GM19240 (cell line): ENCODE results near the gene FGF18.

ENCODE experiments used
- DNase-seq: peaks from one replicate; pipeline ENCODE4 v3.0.0; 2011; ENCODE audit warnings: low spot score; ENCODE audit not compliant: insufficient read length

Gene FGF18

GRCh38 chr5:171422902-171423663, 3.6 kb downstream of the FGF18 start:
- DNase-seq, result no peak

- no peak for DNase-seq
Observed at GRCh38 chr5:171424726-171425125, 5.3 kb downstream of the FGF18 start.

- no peak for DNase-seq
Observed at GRCh38 chr5:171425596-171426244, 6.3 kb downstream of the FGF18 start.

- no peak for DNase-seq
Observed at GRCh38 chr5:171426266-171426665, 6.8 kb downstream of the FGF18 start.

- no peak for DNase-seq
Observed at GRCh38 chr5:171426680-171427079, 7.2 kb downstream of the FGF18 start.

- no peak for DNase-seq
Observed at GRCh38 chr5:171427318-171428167, 8.1 kb downstream of the FGF18 start.

- DNase-seq, result no peak
Observed at GRCh38 chr5:171428168-171428696, 8.8 kb downstream of the FGF18 start.

- DNase-seq, result no peak
Observed at GRCh38 chr5:171428809-171429542, 9.5 kb downstream of the FGF18 start.

GRCh38 chr5:171429543-171429910, 10.1 kb downstream of the FGF18 start:
- no peak for DNase-seq

GRCh38 chr5:171431251-171431777, 11.9 kb downstream of the FGF18 start:
- no peak for DNase-seq

GRCh38 chr5:171432076-171432475, 12.6 kb downstream of the FGF18 start:
- DNase-seq, result no peak

GRCh38 chr5:171432583-171433351, 13.3 kb downstream of the FGF18 start:
- DNase-seq, result no peak

GRCh38 chr5:171433352-171433698, 13.9 kb downstream of the FGF18 start:
- no peak for DNase-seq

GRCh38 chr5:171433982-171434676, 14.7 kb downstream of the FGF18 start:
- DNase-seq, result no peak

GRCh38 chr5:171434874-171435273, 15.4 kb downstream of the FGF18 start:
- no peak for DNase-seq

- no peak for DNase-seq
Observed at GRCh38 chr5:171435908-171436307, 16.5 kb downstream of the FGF18 start.

GRCh38 chr5:171436804-171437285, 17.4 kb downstream of the FGF18 start:
- DNase-seq, result no peak

- no peak for DNase-seq
Observed at GRCh38 chr5:171437286-171437821, 17.9 kb downstream of the FGF18 start.

- DNase-seq, result no peak
Observed at GRCh38 chr5:171438738-171439137, 19.3 kb downstream of the FGF18 start.
